Prostate gland (tissue), 2 donors: ENCODE results near the gene PARP8.

Experiments used
- CTCF ChIP-seq, 4 experiments: fragments of 200-600 bp in 2 of 4; fragments of 450-650 bp in 2 of 4; sonication (generic) in 2 of 4; IDR thresholded peaks; 1 replicate in 3 of 4; 2 replicates in 1 of 4; pipeline ENCODE4 v1.5.1; 2016 to 2019; ENCODE audit warnings: antibody characterized with exemption in 4 of 4, mild to moderate bottlenecking in 2 of 4, moderate library complexity in 2 of 4
- POLR2A ChIP-seq: fragments of 450-650 bp; IDR thresholded peaks from one replicate; pipeline ENCODE4 v1.6.1; 2016; ENCODE audit warnings: antibody characterized with exemption, mild to moderate bottlenecking
- POLR2AphosphoS5 ChIP-seq: sonication (generic); formaldehyde crosslinking; IDR thresholded peaks from one replicate; pipeline ENCODE4 v1.6.1; 2017; ENCODE audit warnings: antibody characterized with exemption

DNA sequence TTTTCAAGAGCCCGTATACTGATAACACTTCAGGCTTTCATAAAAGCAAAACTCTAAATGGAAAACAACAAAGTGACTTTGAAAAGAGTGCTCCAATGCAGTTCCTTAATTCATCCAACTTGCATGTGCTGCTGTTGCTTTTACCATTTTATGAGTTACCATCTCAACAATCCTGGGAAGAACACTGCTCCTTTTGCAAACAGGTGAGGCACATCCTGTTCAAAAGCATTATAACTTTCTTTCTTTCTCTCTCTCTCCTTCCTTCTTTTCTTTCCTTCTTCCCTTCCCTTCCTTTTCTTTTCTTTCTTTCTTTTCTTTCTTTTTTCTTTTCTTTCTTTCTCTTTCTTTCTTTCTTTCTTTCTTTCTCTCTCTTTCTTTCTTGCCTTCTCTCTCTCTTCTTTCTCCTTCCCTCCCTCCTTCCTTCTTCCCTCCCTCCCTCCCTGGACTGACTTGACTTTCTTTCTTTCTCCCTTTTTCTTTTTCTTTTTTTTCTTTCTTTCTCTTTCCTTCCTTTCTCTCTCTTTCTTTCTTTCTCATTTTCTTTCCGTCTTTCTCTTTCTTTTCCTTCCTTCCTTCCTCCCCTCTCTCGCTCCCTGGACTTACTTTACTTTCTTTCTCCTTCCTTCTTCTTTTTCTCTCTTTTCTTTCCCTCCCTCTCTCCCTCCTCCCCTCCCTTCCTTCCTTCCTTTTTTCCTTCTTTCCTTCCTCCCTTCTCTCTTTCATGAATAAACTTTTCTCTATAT, 11.2 kb upstream of the PARP8 start:
- TF ChIP-seq POLR2AphosphoS5 (peak; percentile 71), CTCF (IDR thresholded peaks at IDR 0.05) (no peak), POLR2A (no peak)
